ENCODE data around the gene EXOC3L1. TPM values are rescaled to one million over a fixed set of nuclear protein-coding genes. Genes with fewer than 3 reads are reported as not detected.

Gene EXOC3L1
- total RNA-seq, 1 experiment from 2014 or later, result 1.1 TPM

DNA sequence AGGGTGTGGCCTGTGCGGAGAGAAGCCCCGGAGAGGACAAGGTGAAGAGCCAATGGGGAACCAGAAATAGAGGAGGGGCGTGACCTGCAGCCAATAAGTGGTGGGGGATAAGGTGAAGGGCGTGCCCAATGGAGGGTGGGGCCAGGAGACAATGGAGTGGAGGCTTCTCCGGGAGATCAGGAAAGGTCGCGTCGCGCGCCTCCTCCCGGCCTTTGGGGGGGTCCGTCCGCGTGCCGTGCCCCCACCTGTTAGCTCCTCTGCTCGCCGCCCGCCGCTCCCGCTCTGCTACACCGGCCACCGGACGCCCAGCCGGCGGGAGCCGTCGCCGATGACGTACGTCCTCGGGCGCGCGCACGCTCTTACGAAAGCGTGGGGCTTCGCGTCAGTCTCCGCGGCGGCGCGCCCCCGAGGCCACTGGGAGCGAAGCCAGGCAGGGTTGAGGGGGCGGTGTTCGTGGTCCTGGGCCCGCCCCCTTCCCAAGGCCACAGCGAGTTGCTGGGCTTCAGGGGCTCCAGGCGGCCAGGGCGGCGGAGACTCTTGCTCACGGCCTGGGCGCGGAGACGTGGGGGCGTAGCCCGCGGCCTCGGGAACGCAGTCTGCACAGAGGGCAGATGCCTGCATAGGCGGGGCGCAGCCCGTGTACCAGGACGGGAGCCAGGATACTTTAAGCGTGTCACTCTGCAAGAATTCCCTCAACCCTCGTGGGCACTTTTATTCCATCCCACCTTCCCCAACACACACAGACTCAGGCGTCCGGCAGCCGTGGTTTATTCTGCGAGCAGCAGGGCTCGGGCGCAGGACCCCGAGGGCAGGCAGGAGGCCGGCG lies 6.1 kb downstream of the EXOC3L1 start, which contains the start of gene MATCAP1:
Gene MATCAP1, minus strand, starts transcription at position 337 of the 826 bp plus-strand sequence. CDS start 3,353 bp downstream, outside the sequence.
- DNase-seq (ENCODE audit: low read depth), result peak; percentile 97

DNA sequence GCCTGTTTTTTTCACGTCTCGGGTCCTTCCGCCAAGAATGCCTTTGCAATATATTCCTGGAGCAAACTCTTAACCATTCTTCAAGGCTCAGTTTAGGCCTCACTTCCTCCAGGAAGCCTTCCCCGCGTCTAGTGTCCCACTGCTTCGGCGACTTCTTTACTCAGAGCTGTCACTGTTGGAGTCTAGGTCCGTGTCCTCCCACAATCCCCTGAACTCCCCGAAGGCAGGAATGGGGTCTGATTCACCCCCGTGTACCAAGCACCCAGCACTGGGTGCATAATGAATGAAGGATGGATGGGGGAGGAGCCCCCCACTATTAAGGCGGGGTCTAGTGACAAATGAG lies 6.7 kb downstream of the EXOC3L1 start:
- DNase-seq (ENCODE audit: low read depth), result no peak

DNA sequence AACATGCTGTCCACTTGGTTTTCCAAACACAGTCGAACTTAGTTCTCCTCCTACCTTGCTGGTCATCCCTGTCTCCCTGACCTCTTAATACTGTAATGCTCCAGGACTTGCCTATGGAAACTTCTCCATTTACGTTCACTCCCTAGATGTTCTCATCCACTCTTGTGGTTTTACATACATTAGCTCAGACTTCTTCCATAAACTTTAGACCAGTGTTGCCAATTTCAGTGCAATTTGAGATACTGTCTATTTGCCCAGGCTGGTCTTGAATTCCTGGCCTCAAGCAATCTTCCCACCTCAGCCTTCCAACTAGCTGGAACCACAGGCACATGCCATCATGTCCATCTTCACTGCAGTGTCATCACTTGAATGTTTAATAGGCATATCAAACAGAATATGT lies 7.6 kb downstream of the EXOC3L1 start:
- no peak for DNase-seq (ENCODE audit: low read depth)

DNA sequence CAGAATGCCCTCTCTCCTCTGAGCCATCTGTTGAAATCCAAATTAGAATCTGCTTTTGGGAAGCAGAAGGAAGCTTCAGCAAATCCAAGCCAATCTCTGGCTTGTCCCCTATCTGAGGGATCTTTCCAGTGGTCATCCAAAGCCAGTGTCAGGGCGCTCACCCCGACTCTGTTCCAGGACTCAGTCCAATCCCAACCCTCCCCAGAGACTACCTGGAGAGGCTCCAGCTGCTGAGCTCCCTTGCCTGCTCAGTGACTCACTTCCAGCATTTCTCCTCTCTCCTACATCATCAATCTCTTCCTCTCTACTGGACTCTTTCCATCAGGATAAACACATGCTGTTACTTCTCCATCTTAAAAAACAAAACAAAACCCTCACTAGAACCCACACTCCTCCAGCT lies 8.6 kb downstream of the EXOC3L1 start:
- DNase-seq (ENCODE audit: low read depth), result peak; percentile 68

DNA sequence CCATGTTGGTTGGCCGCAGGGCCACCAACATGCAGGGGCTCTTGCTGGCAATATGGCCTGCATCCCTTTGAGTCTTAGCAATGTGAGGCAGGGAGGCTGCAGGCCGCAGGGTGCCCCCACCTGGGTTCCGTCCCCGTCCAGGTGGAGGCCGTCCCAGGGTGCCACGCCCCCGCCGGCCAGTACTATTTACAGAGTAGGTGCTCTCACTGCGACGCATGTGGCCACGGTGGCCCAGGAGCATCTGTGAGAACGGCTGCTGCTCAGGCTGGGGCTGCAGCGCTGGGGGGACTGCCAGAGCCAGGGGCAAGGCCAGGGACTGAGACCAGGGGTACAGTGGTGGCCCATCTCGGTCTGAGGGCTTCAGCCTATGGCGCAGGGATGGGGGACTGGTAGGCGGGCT lies 9.8 kb downstream of the EXOC3L1 start:
- DNase-seq (ENCODE audit: low read depth), result no peak

DNA sequence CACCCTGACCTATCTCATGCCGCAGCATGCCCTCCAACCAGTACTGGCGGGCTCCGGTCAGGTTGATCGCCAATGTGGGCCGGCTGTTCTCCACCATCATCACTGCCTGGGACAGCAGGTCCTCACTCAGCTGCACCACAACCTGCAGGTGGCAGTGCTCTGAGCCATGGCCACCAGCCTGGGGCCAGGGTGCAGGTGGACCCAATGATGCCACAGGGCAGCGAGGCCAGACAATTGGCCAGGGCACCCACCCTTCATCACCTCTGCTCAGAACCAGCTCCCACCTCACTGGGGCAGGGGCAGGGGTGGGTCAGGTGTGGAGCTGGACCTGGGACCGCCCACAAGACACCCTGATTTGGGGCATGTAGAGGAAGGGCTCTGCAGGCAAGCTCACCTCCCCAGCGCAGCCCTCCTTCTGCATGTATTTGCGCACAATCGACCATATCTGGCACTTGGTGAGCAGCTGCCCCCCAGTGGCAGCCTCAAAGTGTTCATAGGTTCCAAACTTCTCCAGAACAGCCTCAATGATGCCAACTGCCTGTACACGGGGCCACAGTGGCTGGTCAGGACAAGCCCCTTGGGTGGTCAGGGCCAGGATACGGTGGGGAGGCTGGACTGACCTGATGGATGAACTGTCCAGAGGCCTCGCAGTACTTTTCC lies 10.4 kb downstream of the EXOC3L1 start:
- DNase-seq (ENCODE audit: low read depth), result no peak

DNA sequence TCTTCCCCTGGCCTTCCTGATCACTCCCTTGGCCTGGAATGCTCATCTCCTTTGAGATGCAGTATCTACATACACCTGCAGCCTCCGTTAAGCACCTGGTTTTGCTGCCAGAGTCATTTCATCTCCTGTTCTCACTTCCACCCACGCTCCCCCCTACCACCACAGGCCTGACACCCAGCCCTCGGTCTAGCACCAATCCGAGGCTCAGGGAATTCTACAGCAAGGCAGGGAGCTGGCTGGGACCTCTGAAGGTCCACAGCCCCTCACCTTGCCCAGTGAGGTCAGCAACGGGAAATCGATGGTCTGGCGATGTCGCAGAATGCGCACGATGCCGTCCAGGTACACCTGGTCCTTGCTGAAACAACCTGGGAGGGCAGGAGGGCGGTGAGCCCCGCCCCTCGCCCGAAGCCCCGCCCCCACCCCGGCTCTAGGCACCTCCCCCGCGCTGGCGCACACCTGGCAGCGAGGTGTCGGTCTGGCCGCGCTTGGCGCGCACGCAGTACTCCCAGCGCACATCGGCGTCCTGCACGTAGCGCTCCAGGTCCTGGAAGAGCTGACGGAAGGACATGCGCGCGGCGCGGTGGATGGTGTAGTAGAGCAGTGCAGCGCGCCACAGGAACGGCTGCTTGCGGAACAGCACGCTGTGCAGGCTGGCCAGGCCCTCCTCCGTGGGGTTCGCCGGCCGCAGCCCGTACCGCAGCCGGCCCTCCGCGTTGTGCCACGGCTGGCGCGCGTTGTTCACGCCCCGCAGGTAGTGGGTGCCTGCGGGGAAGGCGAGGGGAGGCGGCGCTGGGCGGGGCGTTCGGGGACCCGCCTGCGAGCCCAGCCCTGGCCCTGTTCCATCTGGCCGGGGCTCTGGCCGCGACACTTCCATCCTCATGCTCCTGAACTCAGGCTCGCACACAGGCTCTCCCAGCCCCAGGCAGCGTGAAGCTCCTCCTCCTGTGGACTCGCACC lies 11.9 kb downstream of the EXOC3L1 start:
- DNase-seq (ENCODE audit: low read depth), result no peak

DNA sequence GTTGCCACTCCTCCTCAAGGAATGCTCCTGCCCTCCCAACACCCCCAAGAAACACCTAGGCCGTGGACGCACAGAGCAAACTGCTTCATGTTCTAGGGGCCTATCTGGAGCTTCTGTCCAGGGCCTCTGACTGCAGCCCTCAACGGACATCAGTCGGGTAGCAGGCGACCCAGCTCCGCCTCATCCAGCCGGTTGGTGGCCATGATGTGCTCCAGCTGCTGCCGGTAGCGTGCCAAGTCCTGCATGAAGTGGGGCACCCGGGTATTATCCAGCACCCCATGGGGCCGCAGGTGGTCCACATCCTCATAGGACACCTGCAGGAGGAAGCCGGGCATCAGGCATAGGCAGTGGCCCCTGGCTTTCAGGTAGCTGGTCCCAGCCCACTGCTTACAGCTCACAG lies 13.3 kb downstream of the EXOC3L1 start:
- DNase-seq (ENCODE audit: low read depth), result no peak

DNA sequence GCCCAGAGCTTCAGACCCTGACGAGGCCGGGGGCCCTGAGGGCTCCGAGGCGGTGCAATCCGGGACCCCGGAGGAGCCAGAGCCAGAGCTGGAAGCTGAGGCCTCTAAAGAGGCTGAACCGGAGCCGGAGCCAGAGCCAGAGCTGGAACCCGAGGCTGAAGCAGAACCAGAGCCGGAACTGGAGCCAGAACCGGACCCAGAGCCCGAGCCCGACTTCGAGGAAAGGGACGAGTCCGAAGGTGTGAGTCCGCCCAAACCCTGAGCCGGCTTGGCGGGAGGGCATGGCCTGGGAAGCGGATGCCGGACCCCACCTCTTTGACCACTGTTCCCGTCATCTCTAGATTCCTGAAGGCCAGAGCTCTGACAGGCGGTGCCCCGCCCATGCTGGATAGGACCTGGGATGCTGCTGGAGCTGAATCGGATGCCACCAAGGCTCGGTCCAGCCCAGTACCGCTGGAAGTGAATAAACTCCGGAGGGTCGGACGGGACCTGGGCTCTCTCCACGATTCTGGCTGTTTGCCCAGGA lies 15.2 kb downstream of the EXOC3L1 start:
- DNase-seq (ENCODE audit: low read depth), result no peak

DNA sequence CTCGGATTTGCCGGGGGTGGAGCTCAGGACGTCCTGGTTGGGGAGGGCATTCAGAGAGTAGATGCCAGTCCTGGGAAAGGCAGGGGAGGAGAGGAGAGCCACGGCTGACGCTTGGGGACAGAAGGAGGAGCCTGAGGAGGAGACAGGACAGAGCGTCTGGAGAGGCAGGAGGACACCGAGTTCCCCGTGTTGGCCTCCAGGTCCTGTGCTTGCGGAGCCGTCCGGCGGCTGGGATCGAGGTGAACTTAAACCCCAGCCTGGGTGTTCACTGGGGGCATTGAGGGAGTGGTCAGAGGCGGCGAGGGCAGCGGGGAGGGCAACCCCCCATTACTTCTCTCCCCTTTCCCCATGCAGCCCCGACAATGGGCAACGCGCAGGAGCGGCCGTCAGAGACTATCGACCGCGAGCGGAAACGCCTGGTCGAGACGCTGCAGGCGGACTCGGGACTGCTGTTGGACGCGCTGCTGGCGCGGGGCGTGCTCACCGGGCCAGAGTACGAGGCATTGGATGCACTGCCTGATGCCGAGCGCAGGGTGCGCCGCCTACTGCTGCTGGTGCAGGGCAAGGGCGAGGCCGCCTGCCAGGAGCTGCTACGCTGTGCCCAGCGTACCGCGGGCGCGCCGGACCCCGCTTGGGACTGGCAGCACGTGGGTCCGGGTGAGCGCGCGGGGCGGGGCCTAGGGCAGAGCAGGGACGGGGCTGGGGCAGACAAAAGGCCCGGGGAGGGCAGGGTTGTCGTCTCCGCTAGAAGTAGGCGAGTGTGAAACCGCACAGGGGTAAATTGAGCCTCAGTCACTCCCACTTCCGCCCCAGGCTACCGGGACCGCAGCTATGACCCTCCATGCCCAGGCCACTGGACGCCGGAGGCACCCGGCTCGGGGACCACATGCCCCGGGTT lies 15.9 kb downstream of the EXOC3L1 start:
- peak; percentile 87 for DNase-seq (ENCODE audit: low read depth)

DNA sequence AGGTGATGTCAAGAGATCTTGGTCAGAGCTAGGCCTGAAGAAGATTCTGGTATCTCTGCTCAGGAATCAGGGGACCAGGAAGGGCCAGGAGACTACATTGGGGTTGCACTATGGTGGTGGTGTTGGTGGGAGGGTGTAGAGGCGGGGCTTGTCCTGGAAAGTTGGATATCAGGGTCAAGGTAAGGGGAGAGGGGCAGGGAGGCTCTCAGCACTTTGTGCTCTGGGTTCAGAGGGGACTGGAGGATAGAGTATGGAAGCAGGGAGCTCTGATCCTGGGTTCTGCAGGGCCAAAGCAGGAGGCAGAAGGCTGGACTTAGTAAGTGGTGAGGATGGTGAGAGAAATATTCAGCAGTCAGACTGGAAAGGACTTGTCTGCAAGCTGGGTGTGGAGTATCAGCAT lies 16.6 kb downstream of the EXOC3L1 start:
- DNase-seq (ENCODE audit: low read depth), result no peak

DNA sequence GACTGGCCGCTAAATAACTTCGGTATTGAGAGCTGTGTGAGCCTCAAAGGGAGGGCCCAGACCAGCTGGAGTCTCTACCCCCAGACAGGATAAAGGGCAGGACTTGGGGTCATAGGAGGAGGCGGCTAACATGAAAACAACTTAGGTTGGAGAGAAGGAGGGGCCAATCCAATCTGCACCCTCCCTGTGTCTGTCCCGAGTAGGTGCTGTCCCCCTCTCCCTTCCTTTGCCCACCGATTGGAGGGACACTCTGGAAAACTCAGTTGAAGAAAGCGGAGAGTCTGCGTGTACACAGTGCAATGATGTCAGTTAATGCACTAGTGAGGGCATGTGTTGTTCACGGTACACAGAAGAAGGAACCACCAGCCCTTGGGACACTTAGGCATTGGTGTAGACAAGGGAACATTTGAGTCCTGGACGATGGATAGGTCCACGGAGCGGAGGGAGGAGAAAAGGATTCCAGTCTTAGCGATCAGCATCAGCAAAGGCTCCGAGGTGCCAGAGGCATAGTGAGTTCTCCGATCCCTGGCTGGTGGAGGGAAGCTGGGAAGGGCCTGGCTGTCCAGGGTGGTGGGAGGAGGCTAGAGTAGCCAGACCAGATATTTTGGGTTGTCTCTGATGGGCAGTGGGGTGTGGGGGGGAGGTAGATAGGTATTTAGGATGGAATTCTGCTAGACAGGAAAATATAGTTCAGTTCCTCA lies 18.8 kb downstream of the EXOC3L1 start:
- no peak for DNase-seq (ENCODE audit: low read depth)

DNA sequence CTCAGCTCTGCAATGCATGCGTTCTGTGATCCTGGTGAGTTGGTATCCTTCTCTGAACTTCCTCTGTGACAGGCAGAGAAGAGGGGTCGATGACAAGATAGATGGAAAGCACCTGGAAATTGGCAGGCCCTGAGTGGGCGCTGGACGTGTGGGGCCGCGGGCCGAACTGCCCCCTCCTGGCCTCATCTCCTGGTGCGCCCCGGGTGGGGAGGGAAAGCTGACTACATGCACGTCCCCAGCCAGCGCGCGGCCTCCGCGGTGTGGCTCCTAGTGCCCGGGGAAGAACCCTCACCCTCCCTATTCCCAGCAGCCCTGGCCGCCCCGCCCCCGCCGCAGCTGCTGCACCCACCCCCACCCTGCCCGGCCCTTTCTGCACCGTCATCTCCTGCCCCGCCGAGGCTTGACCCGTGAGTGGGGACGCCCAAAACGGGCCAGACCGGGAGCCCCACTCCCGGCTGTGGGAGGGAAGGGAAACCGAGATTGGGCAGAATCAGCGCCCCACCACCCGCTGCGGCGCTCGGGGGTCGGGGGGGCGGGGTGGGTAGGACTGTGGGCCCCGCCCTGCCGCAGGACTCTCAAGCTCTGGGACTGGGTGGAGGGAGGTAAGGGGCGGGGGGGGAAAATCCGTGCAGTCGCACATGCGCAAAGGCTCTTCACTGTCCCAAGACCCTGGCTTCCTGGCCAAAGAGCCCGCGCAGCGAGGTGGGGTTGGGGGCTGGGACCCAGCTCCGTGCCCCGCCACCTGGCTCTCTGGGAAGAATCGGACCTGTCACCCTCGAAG lies 19.6 kb downstream of the EXOC3L1 start, which contains the start of gene NOL3:
Gene NOL3, plus strand, starts transcription at position 371 of the 781 bp plus-strand sequence.
- DNase-seq (ENCODE audit: low read depth), result peak; percentile 77

DNA sequence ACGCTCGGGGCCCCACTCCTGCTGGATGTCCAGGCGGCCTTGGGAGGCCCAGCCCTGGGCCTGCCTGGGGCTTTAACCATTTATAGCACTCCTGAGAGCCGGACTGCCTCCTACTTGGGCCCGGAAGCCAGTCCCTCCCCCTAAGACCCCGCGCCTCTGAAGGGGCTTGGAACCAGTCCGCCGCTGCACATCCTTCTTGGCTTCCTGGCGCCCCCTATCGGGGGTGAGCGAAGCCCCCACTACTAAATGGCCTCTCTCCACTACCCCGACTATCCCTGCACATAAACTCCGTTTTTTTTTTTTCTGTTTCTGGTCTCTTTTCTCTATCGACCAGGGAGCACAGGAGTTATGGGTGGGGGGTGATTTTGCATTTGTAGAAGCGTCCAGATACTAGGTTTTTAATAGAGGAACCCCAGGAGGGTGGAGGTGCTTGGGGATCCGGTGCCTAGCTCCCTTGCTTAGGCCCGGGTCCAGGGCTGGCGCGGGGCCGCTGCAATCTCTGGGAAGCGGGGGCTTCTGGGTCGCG lies 20.2 kb downstream of the EXOC3L1 start:
- DNase-seq (ENCODE audit: low read depth), result no peak

DNA sequence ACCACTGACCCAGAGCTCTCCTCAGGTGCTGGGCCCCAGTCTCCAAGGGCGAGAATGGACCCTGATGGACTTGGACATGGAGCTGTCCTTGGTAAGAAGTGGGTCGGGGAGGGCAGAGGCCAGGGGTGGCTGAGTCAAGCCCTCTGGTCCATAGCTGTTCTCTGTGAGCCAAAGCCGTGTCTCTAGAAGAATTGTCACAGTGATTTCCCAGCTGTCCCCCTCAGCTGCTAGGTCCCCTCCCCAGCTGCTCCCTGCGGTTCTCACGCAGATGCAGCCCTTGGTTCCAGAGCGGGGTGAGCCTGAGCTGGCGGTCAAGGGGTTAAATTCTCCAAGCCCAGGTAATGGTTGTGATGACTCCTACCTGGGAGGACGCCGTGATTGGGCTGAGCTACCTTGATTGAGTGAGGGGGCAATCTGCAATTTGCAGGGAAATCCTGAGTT lies 20.9 kb downstream of the EXOC3L1 start:
- no peak for DNase-seq (ENCODE audit: low read depth)

DNA sequence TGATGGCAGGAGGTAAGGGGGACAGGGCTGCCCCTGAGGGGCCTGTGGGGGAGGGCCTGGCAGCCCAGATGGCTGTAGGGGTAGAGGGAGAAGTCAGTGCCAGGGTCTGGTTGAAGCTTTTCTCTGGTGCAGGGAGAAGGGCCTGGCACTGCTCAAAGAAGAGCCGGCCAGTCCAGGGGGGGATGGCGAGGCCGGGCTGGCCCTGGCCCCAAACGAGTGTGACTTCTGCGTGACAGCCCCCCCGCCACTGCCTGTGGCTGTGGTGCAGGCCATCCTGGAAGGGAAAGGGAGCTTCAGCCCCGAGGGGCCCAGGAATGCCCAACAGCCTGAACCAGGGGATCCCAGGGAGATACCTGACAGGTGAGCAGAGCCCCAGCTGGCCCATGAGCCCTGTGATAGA lies 22.3 kb downstream of the EXOC3L1 start:
- no peak for DNase-seq (ENCODE audit: low read depth)

DNA sequence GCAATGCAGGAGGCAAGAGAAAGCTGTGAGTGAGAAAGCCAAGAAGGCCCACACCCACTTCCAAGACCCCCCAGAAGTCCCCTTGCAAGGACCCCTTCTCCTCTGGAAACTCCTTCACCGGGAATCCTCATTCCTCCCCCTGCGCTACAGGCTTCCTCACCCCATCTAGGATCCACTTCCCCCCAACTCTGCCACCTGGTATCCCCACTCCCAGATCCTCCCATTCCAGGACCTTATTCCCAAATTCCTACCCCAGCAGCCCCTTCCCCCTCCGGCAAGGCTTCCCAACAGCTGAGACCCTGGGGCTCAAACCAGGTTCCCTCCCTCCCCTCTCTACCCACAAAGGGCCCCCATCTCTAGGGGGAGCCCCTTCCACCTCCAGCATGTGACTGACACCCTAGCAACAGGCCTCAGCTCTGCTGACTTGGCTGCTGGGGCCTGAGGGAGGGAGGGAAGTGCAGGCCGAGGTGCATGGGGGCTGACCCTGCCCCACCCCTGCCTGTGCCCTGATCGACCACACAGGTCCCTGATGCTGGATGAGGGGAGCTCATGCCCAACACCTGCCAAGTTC lies 23.3 kb downstream of the EXOC3L1 start:
- DNase-seq (ENCODE audit: low read depth), result no peak

DNA sequence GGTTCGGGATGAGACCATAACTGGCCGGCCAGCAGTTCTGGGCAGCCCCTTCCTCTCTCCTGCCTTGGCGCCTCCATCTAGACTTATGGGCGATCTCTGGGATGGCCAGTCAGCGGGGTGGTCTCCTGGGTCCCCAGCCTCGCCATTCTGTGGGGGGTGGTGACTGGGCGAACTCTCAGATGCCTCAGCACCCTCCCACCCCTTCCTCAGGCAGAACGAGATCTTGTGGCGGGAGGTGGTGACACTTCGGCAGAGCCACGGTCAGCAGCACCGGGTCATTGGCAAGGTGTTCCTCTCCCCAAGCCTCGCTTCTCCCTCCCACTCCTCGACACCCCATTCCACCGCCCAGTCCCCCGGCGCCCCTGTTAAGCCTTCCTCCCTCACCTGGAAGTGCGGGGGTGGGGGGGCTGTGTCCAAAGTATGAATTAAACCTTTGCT lies 23.8 kb downstream of the EXOC3L1 start:
- no peak for DNase-seq (ENCODE audit: low read depth)

Data from HT1080 (cell line).